Smooth muscle cell (in vitro differentiated cells): ENCODE results near the gene BAZ2B. TPM values are rescaled to one million over a fixed set of nuclear protein-coding genes. Genes with fewer than 3 reads are reported as not detected.

ENCODE experiments used
- DNase-seq: peaks from one replicate; lab custom pipeline; 2025; ENCODE audit not compliant: unreplicated experiment; lab: John Stamatoyannopoulos, UW
- H2AFZ ChIP-seq: fragments of 200-600 bp; sonication (generic); 2 replicates; pipeline ENCODE4 v1.6.0; 2016; ENCODE audit warnings: antibody characterized with exemption, low read depth, mild to moderate bottlenecking
- H3F3A ChIP-seq: fragments of 200-600 bp; sonication (generic); 2 replicates; pipeline ENCODE4 v1.6.0; 2017; ENCODE audit warnings: antibody characterized with exemption, low read depth
- H3K27ac ChIP-seq: fragments of 200-600 bp; sonication (generic); 2 replicates; pipeline ENCODE4 v1.5.1; 2016; ENCODE audit warnings: low read depth, mild to moderate bottlenecking
- H3K27me3 ChIP-seq: fragments of 200-600 bp; sonication (generic); 2 replicates; pipeline ENCODE4 v1.6.1; 2016; ENCODE audit warnings: low read depth, mild to moderate bottlenecking
- H3K36me3 ChIP-seq: fragments of 200-600 bp; sonication (generic); 2 replicates; pipeline ENCODE4 v1.5.1; 2016; ENCODE audit warnings: low read depth
- H3K4me1 ChIP-seq: fragments of 200-600 bp; sonication (generic); 2 replicates; pipeline ENCODE4 v1.5.1; 2016; ENCODE audit warnings: low read depth
- H3K4me2 ChIP-seq: fragments of 200-600 bp; sonication (generic); 2 replicates; pipeline ENCODE4 v1.6.0; 2016; ENCODE audit warnings: mild to moderate bottlenecking
- H3K4me3 ChIP-seq: fragments of 200-600 bp; sonication (generic); 2 replicates; pipeline ENCODE4 v1.5.1; 2016; ENCODE audit warnings: mild to moderate bottlenecking
- H3K79me2 ChIP-seq: fragments of 200-600 bp; sonication (generic); 2 replicates; pipeline ENCODE4 v1.6.0; 2016; ENCODE audit warnings: low read depth, mild to moderate bottlenecking
- H3K9ac ChIP-seq: fragments of 200-600 bp; sonication (generic); 2 replicates; pipeline ENCODE4 v1.6.0; 2016; ENCODE audit warnings: low read depth
- H3K9me3 ChIP-seq: fragments of 200-600 bp; sonication (generic); replicated peaks from 2 replicates; pipeline ENCODE4 v1.5.1; 2016; ENCODE audit warnings: low read depth
- H4K20me1 ChIP-seq: fragments of 200-600 bp; sonication (generic); 2 replicates; pipeline ENCODE4 v1.6.0; 2016; ENCODE audit warnings: low read depth
- WGBS: methylation state at CpG from one replicate; pipeline ENCODE4 v1.1.7; 2016; ENCODE audit warnings: low lambda C conversion rate; 5-methylcytosine and 5-hydroxymethylcytosine counted together
- polyA plus RNA-seq: library from polyadenylated mRNA; unstranded; fragments of >200 nt; fragmentation: Nextera tagmentation; extraction: Ambion mirVana; gene quantifications from 2 replicates; pipeline ENCODE4 v1.2.1, GENCODE V29; 2016
- total RNA-seq: library from RNA; depleted of rRNA; stranded (reverse); fragments of >200 nt; gene quantifications from 2 replicates; pipeline ENCODE4 v1.2.3, GENCODE V29; 2014
- TF ChIP-seq, protein P1 (sequence below): fragments of 200-600 bp; sonication (generic); IDR thresholded peaks from 2 replicates; pipeline ENCODE4 v1.5.1; 2017; ENCODE audit warnings: borderline replicate concordance, mild to moderate bottlenecking, antibody characterized with exemption; ENCODE audit not compliant: insufficient read depth, poor library complexity, severe bottlenecking

The BAZ2B gene
- total and polyA plus RNA-seq, 2 experiments from 2014 or later, result 27.7 to 58.5 TPM

DNA sequence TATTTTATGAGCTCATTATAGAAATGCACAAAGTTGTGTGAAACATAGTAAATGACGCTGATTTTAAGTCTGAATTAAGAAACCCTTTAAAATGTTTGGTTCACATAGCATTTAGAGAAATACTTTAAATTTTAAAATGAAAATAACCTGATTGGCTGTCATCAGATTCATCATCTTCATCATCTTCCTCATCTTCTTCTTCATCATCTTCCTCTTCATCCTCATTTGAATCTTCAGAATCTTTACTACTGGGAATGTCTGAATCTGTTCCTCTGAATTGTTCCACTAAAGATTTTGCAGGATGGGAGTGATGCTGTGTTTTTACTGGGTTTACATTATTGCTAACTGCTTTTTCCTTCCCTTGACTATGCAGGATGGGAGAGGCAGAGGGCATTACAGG, 183.7 kb downstream of the BAZ2B start:
- no peaks in the 10 kb centered on the region for H3K79me2 ChIP-seq
- H2AFZ ChIP-seq, result no peak overlapping the region
- no peaks in the 10 kb centered on the region for H4K20me1 ChIP-seq
- H3K9me3 ChIP-seq, result no peaks in the 10 kb centered on the region
- no peak overlapping the region for H3K9ac ChIP-seq
- no peaks in the 10 kb centered on the region for H3K4me1 ChIP-seq
- WGBS, result 100% methylated on average over 1 of the region's 1 CpG
- no peak for DNase-seq
- H3K36me3 ChIP-seq, result peaks cover 9% of the 10 kb centered on the region
- H3K4me3 ChIP-seq, result no peak overlapping the region
- H3K27me3 ChIP-seq, result no peaks in the 10 kb centered on the region
- TF ChIP-seq, protein P1, sequence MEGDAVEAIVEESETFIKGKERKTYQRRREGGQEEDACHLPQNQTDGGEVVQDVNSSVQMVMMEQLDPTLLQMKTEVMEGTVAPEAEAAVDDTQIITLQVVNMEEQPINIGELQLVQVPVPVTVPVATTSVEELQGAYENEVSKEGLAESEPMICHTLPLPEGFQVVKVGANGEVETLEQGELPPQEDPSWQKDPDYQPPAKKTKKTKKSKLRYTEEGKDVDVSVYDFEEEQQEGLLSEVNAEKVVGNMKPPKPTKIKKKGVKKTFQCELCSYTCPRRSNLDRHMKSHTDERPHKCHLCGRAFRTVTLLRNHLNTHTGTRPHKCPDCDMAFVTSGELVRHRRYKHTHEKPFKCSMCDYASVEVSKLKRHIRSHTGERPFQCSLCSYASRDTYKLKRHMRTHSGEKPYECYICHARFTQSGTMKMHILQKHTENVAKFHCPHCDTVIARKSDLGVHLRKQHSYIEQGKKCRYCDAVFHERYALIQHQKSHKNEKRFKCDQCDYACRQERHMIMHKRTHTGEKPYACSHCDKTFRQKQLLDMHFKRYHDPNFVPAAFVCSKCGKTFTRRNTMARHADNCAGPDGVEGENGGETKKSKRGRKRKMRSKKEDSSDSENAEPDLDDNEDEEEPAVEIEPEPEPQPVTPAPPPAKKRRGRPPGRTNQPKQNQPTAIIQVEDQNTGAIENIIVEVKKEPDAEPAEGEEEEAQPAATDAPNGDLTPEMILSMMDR, result no peak
- H3F3A ChIP-seq, result no peaks in the 10 kb centered on the region
- no peak overlapping the region for H3K27ac ChIP-seq
- H3K4me2 ChIP-seq, result no peak overlapping the region

DNA sequence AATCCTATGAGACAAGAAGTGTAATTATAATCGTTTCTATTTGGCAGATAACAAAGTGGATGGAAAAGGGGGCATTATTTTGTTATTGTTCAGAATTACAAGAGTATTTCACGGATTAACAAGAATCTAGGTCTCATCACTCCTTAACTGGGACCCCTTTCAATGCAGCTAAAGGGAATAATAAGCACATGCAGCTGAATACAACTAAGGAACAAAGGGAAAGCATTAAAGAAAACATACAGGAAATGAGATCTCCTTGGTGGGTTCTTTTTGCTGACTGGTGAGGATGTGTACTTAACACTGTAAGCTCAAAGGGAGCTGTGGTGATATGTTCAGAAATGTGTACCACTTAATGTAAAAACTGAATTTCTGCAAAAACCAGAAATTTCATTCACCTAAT, 189.3 kb downstream of the BAZ2B start:
- H3F3A ChIP-seq, result no peaks in the 10 kb centered on the region
- no peak overlapping the region for H3K9ac ChIP-seq
- 97% methylated on average over 2 of the region's 2 CpGs for WGBS
- no peaks in the 10 kb centered on the region for H3K9me3 ChIP-seq
- TF ChIP-seq, protein P1, result no peak
- H3K4me1 ChIP-seq, result no peaks in the 10 kb centered on the region
- no peak overlapping the region for H3K27ac ChIP-seq
- H3K36me3 ChIP-seq, result no peaks in the 10 kb centered on the region
- H3K27me3 ChIP-seq, result no peaks in the 10 kb centered on the region
- H2AFZ ChIP-seq, result no peak overlapping the region
- no peaks in the 10 kb centered on the region for H3K79me2 ChIP-seq
- no peak overlapping the region for H3K4me2 ChIP-seq
- no peak overlapping the region for H3K4me3 ChIP-seq
- H4K20me1 ChIP-seq, result no peaks in the 10 kb centered on the region
- DNase-seq, result no peak

DNA sequence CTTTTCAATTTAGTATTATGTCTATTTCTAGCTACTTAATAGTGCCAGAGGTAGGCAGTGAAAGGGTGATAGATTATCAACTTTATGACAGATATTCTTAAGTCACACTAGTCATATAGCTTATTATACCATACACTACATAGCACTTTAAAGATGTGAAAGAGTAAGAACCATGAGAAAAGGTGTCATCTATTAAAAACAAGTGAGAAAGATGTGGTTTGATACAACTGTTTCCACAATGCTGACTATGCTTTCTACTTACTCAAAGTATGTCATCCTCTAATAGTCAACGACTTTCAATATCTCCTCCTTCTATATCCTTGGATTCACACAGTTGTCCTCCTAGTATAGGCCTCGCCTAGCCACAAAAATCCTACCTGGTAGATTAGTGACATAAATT, 196.9 kb downstream of the BAZ2B start:
- Histone ChIP-seq H3F3A (no peaks in the 10 kb centered on the region), H3K4me1 (no peaks in the 10 kb centered on the region), H3K27me3 (no peaks in the 10 kb centered on the region), H3K27ac (no peak overlapping the region), H3K9me3 (no peaks in the 10 kb centered on the region), H3K79me2 (no peaks in the 10 kb centered on the region), H3K4me2 (no peak overlapping the region), H2AFZ (no peak overlapping the region), H3K9ac (no peak overlapping the region), H3K4me3 (no peak overlapping the region), H4K20me1 (no peaks in the 10 kb centered on the region), H3K36me3 (no peaks in the 10 kb centered on the region)
- no peak for DNase-seq
- WGBS, result 98% methylated on average over 2 of the region's 2 CpGs
- TF ChIP-seq, protein P1, result no peak

DNA sequence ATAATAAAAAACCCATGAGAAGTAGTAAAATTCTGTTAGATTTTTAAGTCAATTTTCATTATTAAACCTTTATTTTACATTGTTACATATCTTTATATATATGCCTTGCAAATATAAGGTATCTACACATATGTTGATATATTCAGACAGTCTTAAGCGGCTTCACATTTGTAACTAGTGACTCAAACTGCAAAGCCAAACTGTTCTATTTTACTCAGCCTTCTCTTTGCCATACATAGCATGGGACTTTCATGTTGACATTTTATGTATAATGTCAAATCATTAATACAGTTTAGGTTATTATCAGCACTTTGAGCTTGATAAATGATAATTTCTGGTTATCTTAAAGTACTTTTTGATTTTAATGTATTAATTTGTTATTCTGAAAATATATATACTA, 204.9 kb downstream of the BAZ2B start:
- Histone ChIP-seq H3K79me2 (no peaks in the 10 kb centered on the region), H3K4me3 (no peak overlapping the region), H3K27me3 (no peaks in the 10 kb centered on the region), H2AFZ (no peak overlapping the region), H3K4me2 (no peak overlapping the region), H3K27ac (no peak overlapping the region), H3F3A (no peaks in the 10 kb centered on the region), H3K4me1 (no peaks in the 10 kb centered on the region), H3K36me3 (peaks cover 4% of the 10 kb centered on the region), H3K9me3 (no peaks in the 10 kb centered on the region), H3K9ac (no peak overlapping the region), H4K20me1 (no peaks in the 10 kb centered on the region)
- no peak for DNase-seq
- 100% methylated on average over 1 of the region's 1 CpG for WGBS
- TF ChIP-seq, protein P1, result no peak
